Measurements from ENCODE around the gene CAMK4. TPM values are rescaled to one million over a fixed set of nuclear protein-coding genes. Genes with fewer than 3 reads are reported as not detected.
A peak's percentile ranks its signal among the peaks of the same experiment; 100 is the strongest.
"Not testable (repeated sequence)": the region's sequence is repeated elsewhere in the genome, so short reads cannot be mapped to it uniquely, and the experiment has no call there.

Gene CAMK4
- total RNA-seq, 1 donor from 2014 or later: 5.1 TPM

DNA sequence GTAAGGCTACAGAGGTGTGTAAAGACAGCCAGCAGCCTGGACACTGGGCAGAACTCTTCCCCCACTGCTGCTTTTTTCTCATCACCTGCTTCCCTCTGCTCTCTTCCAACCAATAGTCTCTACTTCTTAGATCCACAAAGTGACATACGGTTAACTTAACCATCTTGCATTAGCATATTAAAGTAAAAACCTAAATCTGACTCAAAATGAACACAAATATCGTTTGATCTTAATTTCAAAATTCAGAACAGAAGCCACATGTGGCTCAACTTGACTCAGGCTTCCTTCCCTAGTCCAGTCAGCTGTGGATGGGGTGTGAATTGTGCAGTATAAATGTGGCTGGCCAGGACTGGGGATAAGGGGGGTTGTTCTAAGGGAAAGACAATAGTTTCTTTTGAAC lies 173.8 kb downstream of the CAMK4 start:
- H3K4me3 ChIP-seq (ENCODE audit: low read depth, low read length): no peak overlapping the region
- no peak for DNase-seq (ENCODE audit: low read depth)
- TF ChIP-seq, protein P1, sequence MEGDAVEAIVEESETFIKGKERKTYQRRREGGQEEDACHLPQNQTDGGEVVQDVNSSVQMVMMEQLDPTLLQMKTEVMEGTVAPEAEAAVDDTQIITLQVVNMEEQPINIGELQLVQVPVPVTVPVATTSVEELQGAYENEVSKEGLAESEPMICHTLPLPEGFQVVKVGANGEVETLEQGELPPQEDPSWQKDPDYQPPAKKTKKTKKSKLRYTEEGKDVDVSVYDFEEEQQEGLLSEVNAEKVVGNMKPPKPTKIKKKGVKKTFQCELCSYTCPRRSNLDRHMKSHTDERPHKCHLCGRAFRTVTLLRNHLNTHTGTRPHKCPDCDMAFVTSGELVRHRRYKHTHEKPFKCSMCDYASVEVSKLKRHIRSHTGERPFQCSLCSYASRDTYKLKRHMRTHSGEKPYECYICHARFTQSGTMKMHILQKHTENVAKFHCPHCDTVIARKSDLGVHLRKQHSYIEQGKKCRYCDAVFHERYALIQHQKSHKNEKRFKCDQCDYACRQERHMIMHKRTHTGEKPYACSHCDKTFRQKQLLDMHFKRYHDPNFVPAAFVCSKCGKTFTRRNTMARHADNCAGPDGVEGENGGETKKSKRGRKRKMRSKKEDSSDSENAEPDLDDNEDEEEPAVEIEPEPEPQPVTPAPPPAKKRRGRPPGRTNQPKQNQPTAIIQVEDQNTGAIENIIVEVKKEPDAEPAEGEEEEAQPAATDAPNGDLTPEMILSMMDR (conservative IDR thresholded peaks at IDR 0.05; ENCODE audit: low read depth, low read length): no peak

DNA sequence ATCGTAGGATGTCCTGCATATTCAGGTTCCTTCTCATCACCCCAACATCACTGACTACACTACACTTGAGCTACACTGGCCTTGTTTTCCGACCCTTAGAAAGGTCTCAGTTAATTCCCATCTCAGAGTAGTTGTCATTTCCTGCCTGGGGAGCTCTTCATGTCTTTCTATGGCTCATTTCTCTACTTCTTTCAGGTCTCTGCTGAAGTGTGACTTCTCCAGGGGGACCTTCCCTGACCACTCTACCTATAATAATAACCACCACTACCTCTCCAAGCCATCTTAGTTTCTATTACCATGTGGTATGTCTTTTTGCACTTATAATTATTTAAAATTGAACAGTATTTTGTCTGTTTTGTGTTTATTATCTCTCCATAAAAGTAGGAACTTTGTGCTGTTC lies 174.9 kb downstream of the CAMK4 start:
- no peak overlapping the region for H3K4me3 ChIP-seq (ENCODE audit: low read depth, low read length)
- TF ChIP-seq, protein P1 (conservative IDR thresholded peaks at IDR 0.05; ENCODE audit: low read depth, low read length): no peak
- no peak for DNase-seq (ENCODE audit: low read depth)

DNA sequence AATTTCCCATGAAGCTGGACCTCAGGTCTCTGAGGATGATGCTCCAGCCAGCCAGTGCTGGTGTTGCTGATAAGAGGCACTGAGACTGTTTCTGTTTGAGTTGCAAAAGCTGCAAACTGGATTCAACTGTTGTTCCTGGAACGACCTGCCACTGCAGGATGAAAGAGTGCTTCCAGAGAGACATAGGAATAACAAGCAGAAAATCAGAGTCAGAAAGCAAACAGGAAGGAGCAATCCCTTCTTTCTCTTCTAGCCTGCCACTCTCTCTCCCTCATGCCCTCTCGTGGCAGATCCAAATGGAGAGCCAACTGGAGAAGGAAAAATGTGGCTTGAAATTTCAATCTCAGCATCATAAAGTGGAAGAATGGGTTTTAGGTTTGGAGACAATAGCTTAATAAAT lies 177.7 kb downstream of the CAMK4 start:
- DNase-seq (ENCODE audit: low read depth): no peak
- H3K4me3 ChIP-seq (ENCODE audit: low read depth, low read length): no peak overlapping the region
- TF ChIP-seq, protein P1 (conservative IDR thresholded peaks at IDR 0.05; ENCODE audit: low read depth, low read length): peak; percentile 27

DNA sequence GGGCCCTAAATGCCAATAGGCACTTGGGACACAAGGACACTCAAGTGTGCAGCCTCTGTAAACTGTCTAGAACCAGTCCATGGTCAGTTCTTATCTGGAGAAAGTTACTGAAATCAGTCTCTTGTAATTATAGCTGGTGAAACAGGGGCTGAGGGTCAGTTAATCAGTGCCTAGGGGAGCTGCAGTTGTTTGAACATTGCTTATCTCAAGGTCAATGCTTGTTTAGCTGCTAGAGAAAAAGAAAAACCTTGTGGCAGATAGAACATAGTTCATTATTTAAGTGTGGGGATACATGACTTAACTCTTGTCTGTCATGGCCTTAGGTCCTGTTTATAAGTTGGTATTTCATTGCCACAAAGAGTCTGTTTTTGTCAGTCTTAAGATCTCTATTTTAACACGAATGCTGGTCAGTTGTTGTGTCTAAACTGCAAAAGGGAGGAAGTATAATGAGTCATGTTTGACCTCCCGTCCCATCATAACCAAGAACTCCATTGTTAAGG lies 180.1 kb downstream of the CAMK4 start:
- TF ChIP-seq, protein P1 (conservative IDR thresholded peaks at IDR 0.05; ENCODE audit: low read depth, low read length): no peak
- H3K4me3 ChIP-seq (ENCODE audit: low read depth, low read length): no peak overlapping the region
- DNase-seq (ENCODE audit: low read depth): no peak

GRCh38 chr5:111407562-111407961 lies 183.4 kb downstream of the CAMK4 start:
- DNase-seq (ENCODE audit: low read depth): no peak
- TF ChIP-seq, protein P1 (conservative IDR thresholded peaks at IDR 0.05; ENCODE audit: low read depth, low read length): no peak

GRCh38 chr5:111408817-111409216 lies 184.6 kb downstream of the CAMK4 start:
- no peak for DNase-seq (ENCODE audit: low read depth)

More at GRCh38 chr5:111407562-111407961, 183.4 kb downstream of the CAMK4 start:
- H3K4me3 ChIP-seq (ENCODE audit: low read depth, low read length): no peak overlapping the region

DNA sequence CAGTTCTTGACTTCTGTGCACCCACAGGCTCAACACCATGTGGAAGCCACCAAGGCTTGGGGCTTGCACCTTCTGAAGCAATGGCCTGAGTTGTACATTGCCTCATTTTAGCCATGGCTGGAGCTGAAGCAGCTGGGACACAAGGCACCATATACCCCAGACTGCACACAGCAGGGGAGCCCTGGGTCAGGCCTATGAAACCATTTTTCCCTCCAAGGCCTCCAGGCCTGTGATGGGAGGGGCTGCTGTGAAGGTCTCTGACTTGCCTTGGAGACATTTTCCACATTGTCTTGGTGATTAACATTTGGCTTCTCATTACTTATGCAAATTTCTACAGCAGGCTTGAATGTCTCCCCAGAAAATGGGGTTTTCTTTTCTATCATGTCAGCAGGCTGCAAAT lies 185.1 kb downstream of the CAMK4 start:
- not testable (repeated sequence) for H3K4me3 ChIP-seq (ENCODE audit: low read depth, low read length); DNase-seq (ENCODE audit: low read depth)

More at GRCh38 chr5:111408817-111409216, 184.6 kb downstream of the CAMK4 start:
- no peak overlapping the region for H3K4me3 ChIP-seq (ENCODE audit: low read depth, low read length)
- TF ChIP-seq, protein P1 (conservative IDR thresholded peaks at IDR 0.05; ENCODE audit: low read depth, low read length): no peak

- DNase-seq (ENCODE audit: low read depth); H3K4me3 ChIP-seq (ENCODE audit: low read depth, low read length): not testable (repeated sequence)
Observed at GRCh38 chr5:111410067-111410466, 185.9 kb downstream of the CAMK4 start.
